Measurements from ENCODE around the gene FDX2.
"Not testable (repeated sequence)": the region's sequence is repeated elsewhere in the genome, so short reads cannot be mapped to it uniquely, and the experiment has no call there.

The FDX2 gene

DNA sequence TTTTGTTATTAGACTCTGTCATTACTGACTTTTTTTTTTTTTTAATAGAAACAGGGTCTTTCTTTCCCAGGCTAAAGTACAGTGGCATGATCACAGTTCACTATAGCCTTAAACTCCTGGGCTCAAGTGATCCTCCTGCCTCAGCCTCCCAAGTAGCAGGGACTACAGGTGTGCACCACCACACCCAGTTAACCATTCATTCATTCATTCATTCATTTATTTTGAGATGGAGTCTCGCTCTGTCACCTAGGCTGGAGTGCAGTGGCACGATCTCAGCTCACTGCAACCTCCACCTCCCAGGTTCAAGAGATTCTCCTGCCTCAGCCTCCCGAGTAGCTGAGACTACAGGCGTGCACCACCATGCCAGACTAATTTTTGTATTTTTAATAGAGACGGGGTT is 33.8 kb downstream of the FDX2 start:
- H2BK12ac ChIP-seq (ENCODE audit: low read length); H3K4me2 ChIP-seq (ENCODE audit: insufficient read depth, low read length, poor library complexity, severe bottlenecking); H2BK15ac ChIP-seq (ENCODE audit: low read length); H3K23ac ChIP-seq (ENCODE audit: low read depth, low read length, poor library complexity); H2BK120ac ChIP-seq (ENCODE audit: low read depth, low read length); H3K4me1 ChIP-seq (ENCODE audit: control insufficient read depth in 2 of 2, insufficient read depth in 1 of 2, low read depth in 1 of 2, low read length in 2 of 2); H3K9ac ChIP-seq (ENCODE audit: low read depth, low read length, poor library complexity); H2AFZ ChIP-seq (ENCODE audit: low read length); H3K27ac ChIP-seq (replicated peaks; ENCODE audit: low read length); H3K79me1 ChIP-seq (ENCODE audit: low read depth, low read length); H4K91ac ChIP-seq (ENCODE audit: low read depth, low read length, poor library complexity); DNase-seq (ENCODE audit: low spot score); H3K18ac ChIP-seq (ENCODE audit: low read length); H2AK5ac ChIP-seq (ENCODE audit: low read depth, low read length); H3K9me3 ChIP-seq (replicated peaks in 1 of 2; ENCODE audit: control insufficient read depth in 2 of 2, insufficient read depth in 1 of 2, low read depth in 1 of 2, low read length in 2 of 2); H3K14ac ChIP-seq (ENCODE audit: low read length); H3K4ac ChIP-seq (ENCODE audit: low read length); H4K8ac ChIP-seq (ENCODE audit: low read depth, low read length); H2BK5ac ChIP-seq (ENCODE audit: low read length); H3K4me3 ChIP-seq (ENCODE audit: low read length in 2 of 2): not testable (repeated sequence)
- H3K36me3 ChIP-seq (replicated peaks in 1 of 2; ENCODE audit: control insufficient read depth in 2 of 2, insufficient read depth in 2 of 2, low read length in 2 of 2): peaks cover 0 to 71% of the 10 kb centered on the region in 2 donors
- WGBS, 2 donors (ENCODE audit: extremely low coverage in 2 of 2, insufficient read length in 2 of 2, insufficient replicate concordance in 1 of 2): no CpG with 5 or more reads among the region's 5 CpGs
- peaks cover 0 to 11% (median under 1%) of the 10 kb centered on the region in 3 experiments for H3K27me3 ChIP-seq (ENCODE audit: control insufficient read depth in 3 of 3, insufficient read depth in 3 of 3, low read depth in 1 of 3, low read length in 3 of 3)

DNA sequence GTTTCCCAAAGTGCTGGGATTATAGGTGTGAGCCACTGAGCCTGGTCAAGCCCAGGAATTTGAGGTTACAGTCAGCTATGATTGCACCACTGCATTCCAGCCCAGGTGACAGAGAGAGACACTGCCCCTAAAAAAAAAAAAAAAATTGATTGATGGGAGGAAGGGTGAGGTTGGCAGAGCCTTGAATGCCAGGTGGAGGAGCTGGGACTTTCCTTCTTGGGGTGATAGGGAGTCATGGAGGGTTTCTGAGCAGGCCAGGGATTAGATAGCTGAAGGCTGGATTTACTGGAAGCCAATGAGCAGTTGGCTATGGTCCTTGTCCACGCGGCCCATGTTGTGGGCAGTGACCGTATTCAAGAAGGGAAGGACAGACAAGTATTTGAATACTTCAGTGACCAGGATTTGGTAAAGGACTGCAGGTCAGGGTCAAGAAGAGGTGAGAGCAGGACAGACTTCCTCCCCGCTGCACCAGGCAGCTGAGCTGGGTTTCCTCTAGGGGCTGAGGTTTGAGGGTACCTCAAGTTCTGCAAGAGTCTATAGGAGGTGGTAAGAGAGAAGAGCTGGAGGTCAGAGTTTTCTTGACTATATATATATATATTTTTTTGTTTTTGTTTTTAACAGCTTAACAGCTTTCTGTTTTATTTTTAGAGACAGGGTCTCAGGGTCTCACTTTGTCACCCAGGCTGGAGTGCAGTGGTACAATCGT is 35.9 kb downstream of the FDX2 start:
- Histone ChIP-seq H4K91ac (ENCODE audit: low read depth, low read length, poor library complexity) (no peak overlapping the region), H2AK5ac (ENCODE audit: low read depth, low read length) (no peak overlapping the region), H3K23ac (ENCODE audit: low read depth, low read length, poor library complexity) (no peak overlapping the region), H3K9me3 (replicated peaks in 1 of 2; ENCODE audit: control insufficient read depth in 2 of 2, insufficient read depth in 1 of 2, low read depth in 1 of 2, low read length in 2 of 2) (no peaks in the 10 kb centered on the region), H2BK15ac (ENCODE audit: low read length) (no peak overlapping the region), H3K18ac (ENCODE audit: low read length) (no peak overlapping the region), H3K4ac (ENCODE audit: low read length) (no peak overlapping the region), H3K9ac (ENCODE audit: low read depth, low read length, poor library complexity) (no peak overlapping the region), H3K4me2 (ENCODE audit: insufficient read depth, low read length, poor library complexity, severe bottlenecking) (no peak overlapping the region), H2BK120ac (ENCODE audit: low read depth, low read length) (no peak overlapping the region), H3K27ac (replicated peaks; ENCODE audit: low read length) (no peak overlapping the region), H3K79me1 (ENCODE audit: low read depth, low read length) (no peaks in the 10 kb centered on the region), H3K36me3 (replicated peaks in 1 of 2; ENCODE audit: control insufficient read depth in 2 of 2, insufficient read depth in 2 of 2, low read length in 2 of 2) (peaks cover 0 to 66% of the 10 kb centered on the region in 2 donors), H4K8ac (ENCODE audit: low read depth, low read length) (no peak overlapping the region), H2AFZ (ENCODE audit: low read length) (no peak overlapping the region), H3K4me1 (ENCODE audit: control insufficient read depth in 2 of 2, insufficient read depth in 1 of 2, low read depth in 1 of 2, low read length in 2 of 2) (no peaks in the 10 kb centered on the region), H3K14ac (ENCODE audit: low read length) (no peak overlapping the region), H3K4me3 (ENCODE audit: low read length in 2 of 2) (no peak overlapping the region), H2BK12ac (ENCODE audit: low read length) (no peak overlapping the region), H2BK5ac (ENCODE audit: low read length) (no peak overlapping the region), H3K27me3 (ENCODE audit: control insufficient read depth in 3 of 3, insufficient read depth in 3 of 3, low read depth in 1 of 3, low read length in 3 of 3) (peaks cover 0 to 1% (median 0%) of the 10 kb centered on the region in 3 experiments)
- WGBS, 2 donors (ENCODE audit: extremely low coverage in 2 of 2, insufficient read length in 2 of 2, insufficient replicate concordance in 1 of 2): no CpG with 5 or more reads among the region's 5 CpGs
- no peak for DNase-seq (ENCODE audit: low spot score)

DNA sequence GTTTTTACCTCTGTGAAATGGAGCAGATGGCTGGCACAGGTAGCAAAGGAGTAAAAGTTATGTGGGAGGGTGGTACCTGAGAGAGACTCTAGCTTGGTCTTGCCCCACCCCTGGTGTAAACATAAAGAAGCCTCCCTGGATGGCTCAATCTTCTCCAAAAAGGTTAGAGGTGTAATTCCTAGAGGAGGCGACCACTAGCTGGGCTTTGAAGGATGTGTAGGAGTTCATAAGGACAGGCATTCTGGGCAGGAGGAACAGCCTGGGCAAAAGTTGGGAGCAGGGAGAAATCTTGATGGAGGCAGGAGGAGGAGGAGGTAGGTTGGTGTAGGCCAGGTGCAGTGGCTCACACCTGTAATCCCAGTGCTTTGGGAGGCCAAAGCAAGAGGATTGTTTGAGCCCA is 36.9 kb downstream of the FDX2 start:
- H3K9ac ChIP-seq (ENCODE audit: low read depth, low read length, poor library complexity): no peak overlapping the region
- no peak overlapping the region for H3K18ac ChIP-seq (ENCODE audit: low read length)
- H4K91ac ChIP-seq (ENCODE audit: low read depth, low read length, poor library complexity): no peak overlapping the region
- DNase-seq (ENCODE audit: low spot score): no peak
- H3K4me2 ChIP-seq (ENCODE audit: insufficient read depth, low read length, poor library complexity, severe bottlenecking): no peak overlapping the region
- no peak overlapping the region for H2BK120ac ChIP-seq (ENCODE audit: low read depth, low read length)
- H3K4me1 ChIP-seq (ENCODE audit: control insufficient read depth in 2 of 2, insufficient read depth in 1 of 2, low read depth in 1 of 2, low read length in 2 of 2): no peaks in the 10 kb centered on the region
- H3K23ac ChIP-seq (ENCODE audit: low read depth, low read length, poor library complexity): no peak overlapping the region
- H3K27me3 ChIP-seq (ENCODE audit: control insufficient read depth in 3 of 3, insufficient read depth in 3 of 3, low read depth in 1 of 3, low read length in 3 of 3): peaks cover 0 to 4% (median 0%) of the 10 kb centered on the region in 3 experiments
- whole genome bisulfite sequencing, 2 donors (ENCODE audit: extremely low coverage in 2 of 2, insufficient read length in 2 of 2, insufficient replicate concordance in 1 of 2): no CpG with 5 or more reads among the region's 1 CpG
- no peak overlapping the region for H2AFZ ChIP-seq (ENCODE audit: low read length)
- no peak overlapping the region for H3K4me3 ChIP-seq (ENCODE audit: low read length in 2 of 2)
- H3K36me3 ChIP-seq (replicated peaks in 1 of 2; ENCODE audit: control insufficient read depth in 2 of 2, insufficient read depth in 2 of 2, low read length in 2 of 2): peaks cover 0 to 61% of the 10 kb centered on the region in 2 donors
- no peak overlapping the region for H4K8ac ChIP-seq (ENCODE audit: low read depth, low read length)
- H2AK5ac ChIP-seq (ENCODE audit: low read depth, low read length): no peak overlapping the region
- no peak overlapping the region for H3K4ac ChIP-seq (ENCODE audit: low read length)
- no peak overlapping the region for H2BK15ac ChIP-seq (ENCODE audit: low read length)
- no peak overlapping the region for H2BK5ac ChIP-seq (ENCODE audit: low read length)
- no peak overlapping the region for H2BK12ac ChIP-seq (ENCODE audit: low read length)
- H3K14ac ChIP-seq (ENCODE audit: low read length): no peak overlapping the region
- H3K9me3 ChIP-seq (replicated peaks in 1 of 2; ENCODE audit: control insufficient read depth in 2 of 2, insufficient read depth in 1 of 2, low read depth in 1 of 2, low read length in 2 of 2): no peaks in the 10 kb centered on the region
- H3K79me1 ChIP-seq (ENCODE audit: low read depth, low read length): no peaks in the 10 kb centered on the region
- H3K27ac ChIP-seq (replicated peaks; ENCODE audit: low read length): no peak overlapping the region

DNA sequence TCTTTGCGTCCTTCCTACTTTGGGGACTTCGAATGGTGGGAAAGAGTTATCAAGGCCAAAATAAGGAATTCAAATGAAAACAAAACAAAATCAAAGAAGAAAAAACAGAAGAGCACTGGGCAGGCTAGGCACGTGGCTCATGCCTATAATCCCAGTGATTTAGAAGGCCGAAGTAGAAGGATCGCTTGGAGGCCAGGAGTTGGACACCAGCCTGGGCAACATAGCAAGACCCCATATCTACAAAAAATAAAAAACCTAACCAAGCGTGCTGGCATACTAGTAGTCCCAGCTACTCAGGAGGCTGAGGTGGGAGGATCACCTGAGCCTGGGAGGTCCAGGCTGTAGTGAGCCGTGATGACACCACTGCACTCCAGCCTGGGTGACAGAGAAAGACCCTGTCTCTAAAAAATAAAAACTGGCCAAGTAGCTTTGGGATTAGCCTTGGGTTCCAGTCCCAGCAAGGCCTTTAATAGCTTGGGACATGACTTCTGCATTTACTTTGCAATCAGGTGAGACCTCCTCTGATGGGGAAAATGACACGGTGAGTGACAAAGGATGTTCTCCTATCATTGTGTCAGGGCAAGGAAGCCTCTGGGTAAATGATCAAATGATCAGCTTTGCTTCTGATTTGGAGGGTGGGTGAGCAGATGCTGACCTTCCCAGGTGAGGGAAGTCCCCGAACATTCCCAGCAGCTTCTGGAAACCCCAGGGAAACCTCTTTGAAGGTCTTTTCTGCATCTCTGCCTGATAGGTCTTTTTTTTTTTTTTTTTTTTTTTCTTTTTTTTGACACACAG is 37.8 kb downstream of the FDX2 start:
- Histone ChIP-seq H3K9me3 (replicated peaks in 1 of 2; ENCODE audit: control insufficient read depth in 2 of 2, insufficient read depth in 1 of 2, low read depth in 1 of 2, low read length in 2 of 2) (no peaks in the 10 kb centered on the region), H3K27me3 (ENCODE audit: control insufficient read depth in 3 of 3, insufficient read depth in 3 of 3, low read depth in 1 of 3, low read length in 3 of 3) (peaks cover 0 to 4% (median 0%) of the 10 kb centered on the region in 3 experiments), H3K4ac (ENCODE audit: low read length) (no peak overlapping the region), H2BK12ac (ENCODE audit: low read length) (no peak overlapping the region), H2AFZ (ENCODE audit: low read length) (no peak overlapping the region), H3K23ac (ENCODE audit: low read depth, low read length, poor library complexity) (no peak overlapping the region), H2AK5ac (ENCODE audit: low read depth, low read length) (no peak overlapping the region), H4K8ac (ENCODE audit: low read depth, low read length) (no peak overlapping the region), H4K91ac (ENCODE audit: low read depth, low read length, poor library complexity) (no peak overlapping the region), H3K14ac (ENCODE audit: low read length) (no peak overlapping the region), H3K36me3 (replicated peaks in 1 of 2; ENCODE audit: control insufficient read depth in 2 of 2, insufficient read depth in 2 of 2, low read length in 2 of 2) (peaks cover 0 to 52% of the 10 kb centered on the region in 2 donors), H3K79me1 (ENCODE audit: low read depth, low read length) (no peaks in the 10 kb centered on the region), H3K27ac (replicated peaks; ENCODE audit: low read length) (no peak overlapping the region), H3K9ac (ENCODE audit: low read depth, low read length, poor library complexity) (no peak overlapping the region), H2BK15ac (ENCODE audit: low read length) (no peak overlapping the region), H2BK120ac (ENCODE audit: low read depth, low read length) (no peak overlapping the region), H3K18ac (ENCODE audit: low read length) (no peak overlapping the region), H3K4me1 (ENCODE audit: control insufficient read depth in 2 of 2, insufficient read depth in 1 of 2, low read depth in 1 of 2, low read length in 2 of 2) (no peaks in the 10 kb centered on the region), H3K4me2 (ENCODE audit: insufficient read depth, low read length, poor library complexity, severe bottlenecking) (no peak overlapping the region), H3K4me3 (ENCODE audit: low read length in 2 of 2) (no peak overlapping the region), H2BK5ac (ENCODE audit: low read length) (no peak overlapping the region)
- WGBS, 2 donors (ENCODE audit: extremely low coverage in 2 of 2, insufficient read length in 2 of 2, insufficient replicate concordance in 1 of 2): no CpG with 5 or more reads among the region's 9 CpGs
- DNase-seq (ENCODE audit: low spot score): no peak

Data from neuronal stem cell (in vitro differentiated cells).